Activated naive CD8-positive, alpha-beta T cell treated with anti-CD3 and anti-CD28 coated beads, Interleukin-2, amount 50 U/mL, for 16 hours (primary cell): Measurements from ENCODE around the gene ZFYVE19.
"Not testable (repeated sequence)": the region's sequence is repeated elsewhere in the genome, so short reads cannot be mapped to it uniquely, and the experiment has no call there.

ENCODE experiments used
- DNase-seq: peaks from one replicate; pipeline ENCODE4 v3.0.0-alpha.2; 2020; ENCODE audit warnings: low read depth, low spot score

Gene ZFYVE19

DNA sequence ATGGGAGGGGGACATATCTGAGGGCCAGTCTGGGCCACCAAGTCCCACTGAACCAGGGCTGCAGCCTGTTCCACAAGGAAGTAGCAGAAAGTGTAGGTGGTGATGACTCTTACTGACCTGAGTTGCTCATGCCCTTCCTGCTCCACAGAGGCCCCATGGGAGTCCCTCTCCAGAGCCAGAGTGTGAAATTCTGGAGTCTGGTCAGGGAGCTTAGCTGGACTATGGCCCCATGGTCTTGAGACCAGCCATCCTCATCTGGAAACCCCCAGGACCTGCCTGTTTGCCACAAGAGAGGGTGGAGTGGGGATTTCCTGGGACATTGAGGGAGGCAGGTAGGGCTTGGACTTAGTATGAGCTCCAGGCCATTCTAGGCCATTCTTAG is 39.9 kb downstream of the ZFYVE19 start:
- no peak for DNase-seq

DNA sequence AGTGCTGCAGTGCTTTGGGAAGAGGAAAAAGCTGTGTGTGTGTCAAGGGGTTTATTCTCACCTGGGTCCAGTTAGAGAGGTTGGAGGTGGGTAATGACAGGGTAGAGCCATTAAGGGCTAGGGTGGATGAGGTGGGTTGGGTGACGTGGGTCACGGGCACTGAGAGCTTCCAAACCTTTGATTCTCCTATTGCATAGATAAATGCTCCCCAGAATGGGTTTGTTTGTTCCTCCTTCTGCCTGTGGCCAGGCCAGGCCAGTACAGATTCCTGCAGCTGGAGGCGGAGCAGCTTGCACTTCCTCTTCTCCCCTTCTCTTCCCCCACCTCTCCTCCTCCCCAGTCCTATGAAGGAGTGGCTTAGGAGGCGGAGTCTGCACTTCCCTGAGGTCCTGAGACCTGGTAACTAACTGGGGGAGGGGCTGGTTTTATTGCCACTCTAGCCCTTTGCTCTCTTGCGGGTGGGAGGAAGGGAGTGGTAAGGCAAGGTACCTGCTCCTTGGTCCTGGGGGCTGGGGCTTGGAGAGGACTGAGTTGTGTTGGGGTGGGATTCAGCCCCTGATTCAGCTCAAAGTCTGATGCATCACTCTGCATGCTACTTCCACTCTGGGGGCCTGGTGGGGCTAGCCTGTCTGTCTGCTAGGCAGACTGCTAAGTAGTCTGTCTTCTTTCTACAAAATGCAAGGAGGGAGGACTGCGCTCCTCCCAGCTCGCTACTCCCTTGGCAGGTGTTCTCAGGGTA is 40.5 kb downstream of the ZFYVE19 start:
- DNase-seq, result no peak

DNA sequence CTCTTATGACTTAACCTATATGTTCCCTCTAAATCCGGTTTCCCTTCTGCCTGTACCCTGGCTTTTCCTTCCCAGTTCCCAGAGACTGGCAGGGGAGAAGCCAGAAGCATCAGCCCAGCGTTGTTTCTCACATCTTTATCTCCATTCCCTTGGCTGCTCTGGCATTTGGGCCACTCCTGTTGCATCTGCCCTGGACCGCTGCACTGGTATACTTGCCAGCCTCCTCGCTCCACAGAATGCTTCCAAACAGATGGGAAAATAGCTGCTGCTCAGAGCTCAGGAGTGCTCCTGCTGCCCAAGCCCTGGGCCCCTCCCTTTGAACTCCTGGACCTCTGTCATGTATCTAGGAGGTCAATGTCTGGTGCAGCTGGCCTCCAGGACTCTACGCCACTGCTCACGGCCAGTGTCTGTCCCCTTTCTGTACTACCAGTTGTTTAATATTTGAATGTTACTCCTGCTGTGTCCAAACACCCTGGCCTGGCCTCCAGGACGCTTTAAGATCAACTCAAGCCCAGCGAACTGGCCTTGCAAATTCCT is 43.8 kb downstream of the ZFYVE19 start:
- no peak for DNase-seq

DNA sequence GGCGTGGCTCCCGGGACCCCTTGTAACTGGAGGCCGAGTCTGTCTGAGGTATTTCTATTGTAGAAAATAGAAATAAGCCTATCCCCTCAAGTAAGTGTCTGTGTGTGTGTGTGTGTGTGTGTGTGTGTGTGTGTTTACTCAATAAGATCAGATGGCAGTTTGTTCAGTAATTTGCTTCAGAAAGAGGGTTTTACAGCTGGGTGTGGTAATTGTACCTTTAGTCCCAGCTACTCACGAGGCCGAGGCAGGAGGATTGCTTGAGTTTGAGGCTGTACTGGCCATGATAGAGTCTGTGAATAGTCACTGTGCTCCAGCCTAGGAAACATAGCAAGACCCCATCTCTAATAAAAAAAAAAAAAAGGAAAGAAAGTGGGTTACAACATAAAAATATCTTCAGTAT is 45.6 kb downstream of the ZFYVE19 start:
- DNase-seq, result no peak

DNA sequence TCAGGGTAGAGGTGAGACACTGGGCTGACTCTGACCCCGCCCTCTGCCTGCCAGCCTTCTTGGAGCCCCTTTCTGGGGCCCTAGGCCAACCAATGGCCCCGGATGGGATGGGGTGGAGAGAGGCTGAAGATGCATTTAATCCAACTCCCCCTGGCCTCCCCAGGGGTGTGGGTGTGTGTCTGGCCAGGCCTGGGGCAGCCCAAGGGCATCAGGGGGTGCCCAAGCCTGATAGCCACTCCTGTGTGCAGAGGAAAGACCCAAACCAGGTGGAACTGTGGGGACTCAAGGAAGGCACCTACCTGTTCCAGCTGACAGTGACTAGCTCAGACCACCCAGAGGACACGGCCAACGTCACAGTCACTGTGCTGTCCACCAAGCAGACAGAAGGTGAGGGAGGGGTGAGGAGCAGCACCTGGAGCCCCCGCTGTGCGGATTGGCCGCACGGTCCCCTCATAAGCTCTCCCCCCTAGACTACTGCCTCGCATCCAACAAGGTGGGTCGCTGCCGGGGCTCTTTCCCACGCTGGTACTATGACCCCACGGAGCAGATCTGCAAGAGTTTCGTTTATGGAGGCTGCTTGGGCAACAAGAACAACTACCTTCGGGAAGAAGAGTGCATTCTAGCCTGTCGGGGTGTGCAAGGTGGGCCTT is 46.5 kb downstream of the ZFYVE19 start:
- no peak for DNase-seq

DNA sequence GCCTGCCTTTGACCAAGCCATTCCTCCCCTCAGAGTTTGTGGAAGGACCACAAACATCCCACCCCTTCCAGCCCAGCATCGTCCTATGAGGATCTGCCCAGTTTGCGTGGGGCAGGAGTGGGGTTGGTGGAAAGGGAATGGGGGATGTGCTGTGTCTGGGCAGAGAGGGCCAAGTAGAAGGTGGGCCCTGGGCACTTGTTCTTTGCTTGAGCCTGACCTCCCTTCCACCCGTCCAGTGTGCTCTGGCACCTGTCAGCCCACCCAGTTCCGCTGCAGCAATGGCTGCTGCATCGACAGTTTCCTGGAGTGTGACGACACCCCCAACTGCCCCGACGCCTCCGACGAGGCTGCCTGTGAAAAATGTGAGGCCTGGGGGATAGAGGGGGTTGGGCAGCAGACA is 47.3 kb downstream of the ZFYVE19 start:
- DNase-seq, result no peak

DNA sequence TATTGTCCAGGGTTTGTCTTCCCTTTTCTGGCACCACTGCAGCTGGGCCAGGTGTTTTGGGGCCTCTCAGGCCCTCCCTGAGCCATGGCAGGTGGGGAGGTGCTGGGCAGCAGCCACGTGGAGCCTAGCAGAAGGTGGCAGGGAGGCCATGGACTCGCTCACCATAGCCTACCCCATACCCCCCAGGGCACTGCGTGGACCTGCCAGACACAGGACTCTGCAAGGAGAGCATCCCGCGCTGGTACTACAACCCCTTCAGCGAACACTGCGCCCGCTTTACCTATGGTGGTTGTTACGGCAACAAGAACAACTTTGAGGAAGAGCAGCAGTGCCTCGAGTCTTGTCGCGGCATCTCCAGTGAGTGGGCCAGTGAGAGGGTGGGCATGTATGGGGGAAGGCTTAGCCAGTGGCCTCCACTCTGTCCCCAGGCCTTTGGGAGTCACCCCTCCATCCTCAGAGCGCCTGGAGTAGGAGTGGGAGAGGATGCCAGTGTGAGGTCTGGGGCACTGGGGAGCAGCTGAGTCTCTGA is 48.9 kb downstream of the ZFYVE19 start:
- DNase-seq, result no peak

DNA sequence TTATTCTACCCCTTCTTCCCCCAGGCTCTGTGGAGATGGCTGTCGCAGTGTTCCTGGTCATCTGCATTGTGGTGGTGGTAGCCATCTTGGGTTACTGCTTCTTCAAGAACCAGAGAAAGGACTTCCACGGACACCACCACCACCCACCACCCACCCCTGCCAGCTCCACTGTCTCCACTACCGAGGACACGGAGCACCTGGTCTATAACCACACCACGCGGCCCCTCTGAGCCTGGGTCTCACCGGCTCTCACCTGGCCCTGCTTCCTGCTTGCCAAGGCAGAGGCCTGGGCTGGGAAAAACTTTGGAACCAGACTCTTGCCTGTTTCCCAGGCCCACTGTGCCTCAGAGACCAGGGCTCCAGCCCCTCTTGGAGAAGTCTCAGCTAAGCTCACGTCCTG is 49.9 kb downstream of the ZFYVE19 start:
- no peak for DNase-seq

DNA sequence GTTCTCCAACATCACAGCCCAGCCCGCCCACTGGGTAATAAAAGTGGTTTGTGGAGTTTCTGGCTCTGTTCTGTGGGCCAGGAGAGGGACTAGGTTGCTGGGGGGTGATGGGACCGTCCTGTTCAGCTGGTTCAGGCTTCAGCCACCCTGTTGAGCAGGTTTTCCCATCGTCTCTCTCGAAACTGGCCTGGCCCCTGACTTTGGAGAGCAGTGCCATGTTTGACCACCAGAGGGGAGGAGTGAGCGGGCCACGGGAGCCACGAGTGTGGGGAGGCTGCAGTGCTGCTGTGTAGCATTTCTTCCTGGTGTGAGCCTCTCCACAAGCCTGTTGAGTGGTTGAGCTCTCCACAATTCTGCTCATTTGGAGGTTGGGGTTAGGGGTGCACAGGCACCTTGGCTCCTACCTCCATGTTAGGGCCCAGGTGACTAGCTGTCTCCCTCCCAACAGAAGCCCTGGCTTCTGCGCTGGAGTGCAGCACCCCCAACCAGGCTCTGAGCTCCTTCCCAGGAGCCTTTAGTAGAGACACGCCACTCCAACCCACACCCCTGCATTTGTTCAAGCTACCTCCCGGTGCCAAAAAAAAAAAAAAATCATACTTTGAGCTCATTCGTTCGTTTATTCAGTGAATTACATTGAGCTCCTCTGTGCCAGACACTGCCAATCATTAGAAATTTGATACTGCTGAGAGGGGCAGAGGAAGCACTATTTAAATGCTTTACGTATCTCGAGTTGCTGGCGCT is 50.9 kb downstream of the ZFYVE19 start:
- peak; percentile 69 for DNase-seq

DNA sequence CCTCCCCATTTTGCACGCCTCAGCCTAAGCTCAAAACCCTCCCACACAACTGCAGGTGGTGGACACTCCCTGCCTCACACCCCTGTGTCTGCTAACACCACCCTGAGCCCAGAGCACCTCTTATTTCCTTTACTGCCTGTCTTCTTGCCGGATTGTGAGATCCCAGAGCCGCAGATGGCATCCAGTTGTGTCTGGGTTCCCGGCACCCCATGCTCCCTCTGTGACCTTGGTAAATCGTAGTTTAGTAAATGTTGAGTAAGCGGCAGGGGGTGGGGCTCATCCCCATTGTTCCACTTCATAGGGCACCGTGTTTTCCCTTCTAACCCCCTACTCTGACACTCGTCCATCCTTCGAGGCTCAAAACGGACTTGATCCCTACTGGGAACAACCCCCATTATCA is 51.8 kb downstream of the ZFYVE19 start:
- DNase-seq, result no peak

DNA sequence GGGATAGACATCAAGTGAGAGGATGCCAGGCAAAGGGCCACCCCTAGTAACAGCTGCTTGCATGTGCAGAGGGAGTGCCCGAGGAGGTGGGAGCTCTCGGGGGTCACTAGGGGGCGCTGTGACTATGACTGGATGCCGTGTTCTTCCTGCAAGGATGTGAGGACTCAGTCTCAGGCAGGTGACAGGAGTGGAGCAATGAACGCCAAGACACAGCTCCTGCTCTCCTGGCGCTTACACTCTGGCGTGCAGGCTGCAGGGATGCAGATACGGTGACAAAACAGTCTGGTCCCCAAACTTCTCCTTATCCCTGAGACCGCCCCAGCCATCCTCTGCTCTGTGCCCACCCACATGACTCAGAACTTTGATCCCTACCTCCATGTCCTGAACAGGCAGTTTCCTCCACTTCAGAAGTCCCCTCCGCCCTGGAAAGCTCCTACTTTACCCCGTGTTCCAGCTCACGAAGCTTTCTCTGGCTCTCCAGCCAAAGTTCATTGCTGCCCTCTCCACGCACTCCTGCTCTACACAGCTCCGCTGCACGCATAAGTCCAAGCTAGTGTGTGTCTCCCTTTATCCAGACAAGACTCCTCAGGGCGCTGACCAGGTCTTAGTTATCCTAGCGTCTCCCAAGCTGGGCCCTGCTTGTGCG is 52.4 kb downstream of the ZFYVE19 start:
- peak; percentile 74 for DNase-seq

DNA sequence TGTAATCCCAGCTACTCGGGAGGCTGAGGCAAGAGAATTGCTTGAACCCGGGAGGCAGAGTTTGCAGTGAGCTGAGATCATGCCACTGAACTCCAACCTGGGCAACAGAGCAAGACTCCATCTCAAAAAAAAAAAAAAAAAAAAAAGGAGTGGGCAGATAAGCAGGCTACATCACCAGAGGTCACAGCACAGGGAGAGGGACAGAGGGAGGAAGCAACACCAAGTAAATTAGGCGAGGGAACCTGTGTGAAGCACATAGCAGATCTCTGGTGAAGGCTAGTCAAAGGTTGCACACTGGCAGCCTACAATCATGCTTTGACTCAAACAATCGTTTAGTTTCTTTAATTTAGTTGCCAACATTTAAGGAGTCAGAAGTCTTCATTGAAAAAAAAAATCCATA is 54.3 kb downstream of the ZFYVE19 start:
- not testable (repeated sequence) for DNase-seq

DNA sequence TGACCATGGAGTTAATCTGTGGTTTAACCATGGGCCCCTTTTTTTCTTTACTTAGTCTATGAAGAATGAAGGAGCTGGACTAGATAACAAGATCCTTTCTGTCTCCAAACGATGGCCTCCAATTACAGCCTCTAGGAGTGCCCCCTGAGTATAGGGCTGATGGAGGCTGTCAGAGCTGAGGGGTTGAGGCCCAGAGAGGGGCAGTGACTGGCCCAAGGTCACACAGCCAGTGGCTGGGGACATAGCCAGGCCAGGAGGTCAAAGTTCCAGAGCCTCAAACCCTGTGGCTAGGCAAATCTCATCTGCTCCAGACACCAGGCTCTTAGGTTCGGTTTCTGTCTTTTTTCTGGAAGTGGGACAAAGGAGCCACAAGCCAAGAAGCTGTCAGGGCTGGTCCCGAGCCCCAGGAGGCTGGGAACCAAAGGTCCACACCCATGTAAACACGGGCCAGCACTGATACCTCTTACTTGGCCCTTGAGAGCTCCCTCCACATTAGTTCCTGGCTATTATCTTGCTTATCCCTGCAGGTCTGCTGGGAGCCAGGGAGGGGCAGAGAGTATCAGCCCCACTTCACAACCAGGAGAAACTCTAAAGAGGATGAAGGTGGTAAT is 56.9 kb downstream of the ZFYVE19 start:
- no peak for DNase-seq
